GM19463 (cell line): ENCODE measurements around the gene NDUFA6.
A peak's percentile ranks its signal among the peaks of the same experiment; 100 is the strongest.
"Not testable (repeated sequence)": the region's sequence is repeated elsewhere in the genome, so short reads cannot be mapped to it uniquely, and the experiment has no call there.

Experiments
- ATAC-seq: cut with Tn5 transposase; IDR thresholded peaks from one replicate; pipeline ENCODE4 v1.9.1; 2021; ENCODE audit warnings: mild to moderate bottlenecking, moderate library complexity; ENCODE audit not compliant: unreplicated experiment

The NDUFA6 gene

DNA sequence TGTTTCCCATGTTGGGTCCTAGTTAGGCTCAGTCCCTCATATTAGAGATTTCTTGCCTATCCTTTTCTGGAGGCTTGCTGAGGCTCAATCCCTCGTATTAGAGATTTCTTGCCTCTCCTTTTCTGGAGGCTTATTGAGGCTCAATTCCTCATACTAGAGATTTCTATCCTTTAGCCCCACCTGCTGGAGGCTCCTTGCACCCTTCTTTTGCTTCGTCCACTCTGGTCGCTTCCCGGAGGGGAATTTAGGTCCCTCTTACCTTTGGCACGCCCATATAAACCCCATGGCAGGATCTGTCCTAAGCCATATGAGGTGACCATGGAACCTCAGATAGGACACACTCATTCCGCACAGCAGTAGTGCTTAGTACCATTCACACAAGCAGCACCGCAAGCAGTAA lies 24.1 kb upstream of the NDUFA6 start:
- no peak for ATAC-seq

DNA sequence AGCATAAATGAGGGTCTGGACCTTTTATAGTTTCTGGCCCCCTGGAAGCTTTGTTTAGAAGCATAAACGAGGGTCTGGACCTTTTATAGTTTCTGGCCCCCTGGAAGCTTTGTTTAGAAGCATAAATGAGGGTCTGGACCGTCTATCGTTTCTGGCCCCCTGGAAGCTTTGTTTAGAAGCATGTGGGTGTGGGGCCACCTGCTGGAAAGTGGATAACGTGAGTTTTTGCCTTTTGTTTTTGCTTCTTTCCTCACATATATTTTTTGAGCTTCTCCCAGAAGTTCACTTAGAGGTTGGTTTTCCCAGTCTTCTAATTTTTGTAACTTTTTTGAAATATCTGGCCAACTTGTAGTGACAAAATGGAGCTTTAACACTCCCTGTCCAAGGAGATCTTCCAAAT lies 22.2 kb upstream of the NDUFA6 start:
- not testable (repeated sequence) for ATAC-seq

DNA sequence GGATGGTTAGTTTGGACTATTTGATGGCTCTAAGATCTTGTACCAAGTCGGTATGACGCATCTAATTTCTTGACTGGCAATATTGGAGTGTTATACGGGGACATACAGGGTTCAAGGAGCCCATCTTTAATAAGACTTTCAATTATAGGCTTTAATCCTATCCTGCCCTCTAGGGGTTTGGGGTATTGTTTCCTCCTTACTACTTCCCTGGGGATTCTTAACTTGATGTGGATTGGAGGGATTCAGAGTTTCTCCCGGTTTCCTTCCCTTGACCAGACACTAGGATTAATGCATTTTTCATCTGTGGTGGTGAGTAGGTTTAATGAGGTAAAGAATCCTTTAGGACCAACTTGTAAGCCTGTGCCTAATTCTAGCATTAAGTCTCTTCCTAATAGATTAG lies 21.2 kb upstream of the NDUFA6 start:
- no peak for ATAC-seq

DNA sequence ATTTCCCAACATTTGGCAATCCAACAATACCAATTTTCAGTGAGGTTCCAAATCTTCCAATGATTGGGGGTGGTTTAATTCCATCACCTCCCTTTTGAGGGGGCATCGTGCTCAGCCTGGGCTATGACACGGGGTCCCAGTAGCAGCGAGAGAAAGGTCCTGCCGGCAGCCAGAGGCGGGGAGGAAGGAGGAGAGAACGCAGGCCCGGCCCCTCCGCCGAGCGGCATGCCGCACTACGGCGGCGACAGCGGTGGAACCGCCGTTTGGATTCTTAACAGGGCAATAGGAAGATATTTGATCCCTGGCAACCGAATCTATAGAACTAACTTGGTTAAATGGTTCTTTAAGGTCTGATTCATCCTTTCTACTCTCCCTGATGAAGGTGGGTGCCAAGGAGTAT lies 18.3 kb upstream of the NDUFA6 start:
- no peak for ATAC-seq

- not testable (repeated sequence) for ATAC-seq
Observed at GRCh38 chr22:42104332-42104860, 13.8 kb upstream of the NDUFA6 start.

DNA sequence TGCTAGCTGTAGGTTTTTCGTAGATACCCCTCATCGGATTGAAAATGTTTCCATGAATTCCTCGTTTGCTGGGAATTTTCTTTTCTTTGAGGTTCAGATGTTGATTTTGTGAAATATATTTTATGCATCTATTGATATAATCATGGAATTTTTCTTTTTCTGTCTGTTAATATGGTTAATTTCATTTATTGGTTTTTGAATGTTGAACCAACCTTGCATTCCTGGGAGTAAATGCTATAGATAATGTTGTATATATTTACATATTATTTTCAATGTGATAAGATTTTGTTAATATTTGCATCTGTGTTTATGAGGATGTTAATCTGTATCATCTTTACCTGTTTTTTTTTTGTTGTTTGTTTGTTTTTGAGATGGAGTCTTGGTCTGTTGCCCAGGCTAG lies 10.6 kb upstream of the NDUFA6 start:
- no peak for ATAC-seq

DNA sequence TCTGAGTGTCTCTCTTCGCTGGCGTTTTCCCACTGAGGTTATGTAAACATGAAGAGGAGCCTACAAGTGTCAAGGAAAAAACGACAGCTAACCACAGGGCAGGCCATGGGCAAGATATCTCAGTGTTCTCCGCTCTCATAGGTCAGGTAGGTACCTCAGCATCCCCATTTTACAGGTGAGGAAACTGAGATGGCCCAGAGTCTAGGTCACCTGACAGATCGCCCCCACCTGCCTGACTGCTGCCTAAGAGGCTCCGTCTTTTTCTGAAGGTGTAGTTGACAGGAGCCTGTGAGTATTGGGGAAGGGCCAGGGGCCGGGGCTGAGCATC lies 847 bp upstream of the NDUFA6 start:
- ATAC-seq: no peak

GRCh38 chr22:42086051-42086450 lies 4.5 kb downstream of the NDUFA6 start:
- no peak for ATAC-seq

DNA sequence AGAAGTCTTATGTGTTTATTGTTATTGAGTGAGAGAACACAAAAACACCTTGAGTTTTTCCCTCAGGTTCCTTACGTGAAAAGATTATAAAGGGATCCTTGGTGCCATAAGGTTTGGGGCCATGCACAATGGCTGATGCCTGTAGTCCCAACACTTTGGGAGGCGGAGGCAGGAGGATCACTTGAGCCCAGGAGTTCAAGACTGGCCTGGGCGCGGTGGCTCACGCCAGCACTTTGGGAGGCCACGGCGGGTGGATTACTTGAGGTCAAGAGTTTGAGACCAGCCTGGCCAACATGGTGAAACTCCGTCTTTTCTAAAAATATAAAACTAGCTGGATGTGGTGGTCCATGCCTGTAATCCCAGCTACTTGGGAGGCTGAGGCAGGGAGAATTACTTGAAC lies 5.7 kb downstream of the NDUFA6 start:
- ATAC-seq: no peak

DNA sequence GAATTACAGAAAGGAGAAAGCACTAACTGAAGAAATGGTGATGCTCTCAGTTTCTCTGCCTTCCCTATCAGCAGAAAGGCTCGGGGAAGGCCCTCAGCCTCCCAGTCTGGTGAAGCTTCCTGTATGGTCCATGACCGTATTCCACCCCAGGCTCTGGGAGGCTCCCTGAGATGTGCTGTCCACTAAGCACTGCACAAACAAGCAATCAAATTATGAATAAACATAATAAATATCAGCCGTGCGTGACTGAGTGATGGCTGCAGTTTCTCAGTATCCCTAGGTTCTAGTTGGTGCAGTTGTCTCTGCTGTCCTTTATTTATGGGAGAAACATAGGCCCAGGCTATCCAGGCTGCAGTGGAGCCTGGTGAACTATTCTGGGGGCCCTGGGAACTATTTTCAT lies 7.5 kb downstream of the NDUFA6 start:
- no peak for ATAC-seq

DNA sequence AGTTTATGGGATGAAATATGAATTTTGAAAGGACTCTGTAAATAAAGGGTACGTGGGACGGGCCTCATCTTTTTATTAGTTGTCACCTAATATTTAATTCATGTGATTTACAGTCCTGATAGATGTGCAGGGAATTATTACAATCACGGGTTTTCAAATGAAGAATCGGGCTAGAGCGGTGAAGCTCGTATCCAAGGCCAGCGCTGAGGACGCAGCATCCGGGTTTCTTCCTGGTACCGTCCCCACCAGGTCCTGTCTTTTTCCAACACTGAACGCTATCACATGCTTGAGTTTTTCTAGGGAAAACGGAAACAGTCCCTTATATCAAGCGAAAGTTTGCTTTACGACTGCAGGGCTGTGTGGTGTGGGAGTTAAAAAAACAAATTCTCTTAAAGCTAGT lies 10.3 kb downstream of the NDUFA6 start:
- ATAC-seq: no peak

- ATAC-seq: peak; percentile 78
Observed at GRCh38 chr22:42079319-42080251, 11.0 kb downstream of the NDUFA6 start, which contains the start of gene SMDT1. Gene SMDT1 (plus strand): TSS chr22:42079700. CDS start chr22:42079769, 69 bp downstream.

GRCh38 chr22:42078469-42079318 lies 11.9 kb downstream of the NDUFA6 start:
- ATAC-seq: peak; percentile 9

DNA sequence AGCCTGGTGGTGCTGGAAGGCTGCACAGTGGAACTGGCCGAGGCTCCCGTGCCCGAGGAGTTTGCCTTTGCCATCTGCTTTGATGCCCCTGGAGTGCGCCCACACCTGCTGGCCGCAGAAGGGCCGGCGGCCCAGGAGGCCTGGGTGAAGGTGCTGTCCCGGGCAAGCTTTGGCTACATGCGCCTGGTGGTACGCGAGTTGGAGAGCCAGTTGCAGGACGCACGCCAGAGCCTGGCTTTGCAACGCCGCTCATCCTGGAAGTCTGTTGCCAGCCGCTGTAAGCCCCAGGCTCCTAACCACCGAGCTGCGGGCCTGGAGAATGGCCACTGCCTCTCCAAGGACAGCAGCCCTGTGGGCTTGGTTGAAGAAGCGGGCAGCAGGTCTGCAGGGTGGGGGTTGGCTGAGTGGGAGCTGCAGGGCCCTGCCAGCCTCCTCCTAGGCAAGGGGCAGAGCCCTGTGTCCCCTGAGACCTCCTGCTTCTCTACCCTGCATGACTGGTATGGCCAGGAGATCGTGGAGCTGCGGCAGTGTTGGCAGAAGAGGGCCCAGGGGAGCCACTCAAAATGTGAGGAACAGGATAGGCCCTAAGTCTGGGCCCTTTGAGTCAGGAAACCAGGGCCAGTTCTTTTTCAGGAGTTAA lies 13.0 kb downstream of the NDUFA6 start:
- ATAC-seq: no peak

DNA sequence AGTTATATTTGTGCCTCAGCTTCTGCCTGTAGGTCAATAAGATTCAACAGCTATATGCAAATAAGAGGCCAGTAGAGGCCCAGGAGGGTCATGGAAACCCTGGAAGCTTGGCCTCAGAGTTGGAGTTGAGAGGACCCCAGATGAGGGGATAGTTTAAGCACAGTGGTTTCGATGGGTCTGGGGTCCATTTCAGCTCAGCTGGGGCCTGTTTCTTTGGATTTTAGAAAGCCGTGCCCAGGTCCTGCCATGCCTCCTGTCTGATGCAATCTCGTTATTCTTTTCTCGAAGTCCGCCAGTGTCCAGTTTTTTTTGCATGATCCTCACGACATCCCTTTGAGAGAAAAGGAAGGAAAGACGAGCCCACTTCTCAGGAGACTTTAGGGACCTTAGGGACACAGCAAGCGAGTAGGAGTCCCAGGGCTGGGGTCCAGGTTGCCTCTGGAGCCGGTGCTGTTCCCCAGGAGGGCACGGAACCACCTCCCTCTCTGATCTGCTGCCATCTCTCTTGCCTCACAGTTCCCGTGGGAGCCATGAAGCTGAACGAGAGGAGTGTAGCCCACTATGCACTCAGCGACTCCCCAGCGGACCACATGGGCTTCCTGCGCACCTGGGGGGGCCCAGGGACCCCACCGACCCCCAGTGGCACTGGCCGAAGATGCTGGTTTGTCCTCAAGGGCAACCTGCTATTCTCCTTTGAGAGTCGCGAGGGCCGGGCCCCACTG lies 13.6 kb downstream of the NDUFA6 start:
- no peak for ATAC-seq

GRCh38 chr22:42074846-42075676 lies 15.5 kb downstream of the NDUFA6 start:
- ATAC-seq: no peak

- no peak for ATAC-seq
Observed at GRCh38 chr22:42074132-42074811, 16.3 kb downstream of the NDUFA6 start, which contains the start of gene PHETA2. Gene PHETA2 (plus strand): TSS chr22:42074248. CDS start chr22:42077294, 3,046 bp downstream.

DNA sequence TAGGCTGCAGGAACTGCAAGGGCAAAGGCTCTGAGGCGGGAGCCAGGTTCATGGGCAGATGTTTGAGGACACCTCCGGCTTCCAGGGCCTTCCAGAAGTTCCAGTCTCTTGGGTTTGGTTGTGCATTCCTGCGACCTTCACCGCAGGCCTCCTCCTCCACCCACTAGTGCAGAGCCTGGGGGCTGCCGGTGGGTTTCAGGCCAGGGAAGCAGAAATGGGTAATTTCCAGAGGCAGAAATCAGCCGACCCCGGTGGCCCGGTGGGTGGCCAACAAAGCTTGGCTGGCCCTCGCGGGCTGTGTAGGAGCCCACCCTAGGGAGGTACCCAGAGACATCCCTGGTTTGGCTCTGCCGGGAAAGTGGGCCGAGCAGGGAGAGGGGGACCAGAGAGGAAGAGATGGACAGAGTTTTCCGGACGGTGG lies 16.9 kb downstream of the NDUFA6 start:
- ATAC-seq: no peak
